DMS79 (cell line): ENCODE results near the gene VPS37B.
"Not testable (repeated sequence)": the region's sequence is repeated elsewhere in the genome, so short reads cannot be mapped to it uniquely, and the experiment has no call there.

Experiments
- DNase-seq: peaks from one replicate; lab custom pipeline; 2025; lab: John Stamatoyannopoulos, UW

VPS37B gene

GRCh38 chr12:122880668-122881067, 15.3 kb downstream of the VPS37B start:
- no peak for DNase-seq

GRCh38 chr12:122880155-122880667, 15.7 kb downstream of the VPS37B start:
- DNase-seq = no peak

- DNase-seq = no peak
Measured at GRCh38 chr12:122878780-122879612, 16.9 kb downstream of the VPS37B start.

GRCh38 chr12:122876731-122877130, 19.2 kb downstream of the VPS37B start:
- DNase-seq = no peak

GRCh38 chr12:122876281-122876680, 19.6 kb downstream of the VPS37B start:
- DNase-seq = not testable (repeated sequence)

GRCh38 chr12:122875590-122876220, 20.2 kb downstream of the VPS37B start:
- no peak for DNase-seq

GRCh38 chr12:122874081-122874480, 21.8 kb downstream of the VPS37B start:
- no peak for DNase-seq

- DNase-seq = no peak
Measured at GRCh38 chr12:122873540-122873939, 22.4 kb downstream of the VPS37B start.

GRCh38 chr12:122872815-122873361, 23.0 kb downstream of the VPS37B start:
- peak; percentile 74 for DNase-seq

- peak; percentile 68 for DNase-seq
Measured at GRCh38 chr12:122871851-122872780, 23.8 kb downstream of the VPS37B start.

GRCh38 chr12:122870867-122871664, 24.9 kb downstream of the VPS37B start:
- DNase-seq = peak; percentile 67

GRCh38 chr12:122870163-122870842, 25.6 kb downstream of the VPS37B start:
- DNase-seq = no peak

GRCh38 chr12:122869207-122869973, 26.5 kb downstream of the VPS37B start:
- DNase-seq = no peak

GRCh38 chr12:122868471-122869177, 27.3 kb downstream of the VPS37B start:
- DNase-seq = no peak

- DNase-seq = no peak
Measured at GRCh38 chr12:122867691-122868461, 28.0 kb downstream of the VPS37B start.

GRCh38 chr12:122866950-122867607, 28.8 kb downstream of the VPS37B start:
- DNase-seq = no peak

- DNase-seq = no peak
Measured at GRCh38 chr12:122866379-122866778, 29.5 kb downstream of the VPS37B start.
